HepG2 (cell line): ENCODE measurements around the gene NCKIPSD. TPM values are rescaled to one million over a fixed set of nuclear protein-coding genes. Genes with fewer than 3 reads are reported as not detected.

Source experiments
- ATAC-seq: fragments of 200-7000 bp; cut with Tn5 transposase; 3 replicates; pipeline ENCODE4 v1.9.1; 2020; ENCODE audit warnings: mild to moderate bottlenecking, moderate library complexity
- BruUV-seq: library from RNA; stranded (reverse); fragments of 400-500 nt; replicated peaks from 2 replicates; lab custom pipeline; 2021; lab: Mats Ljungman, UMichigan
- CTCF ChIA-PET: fragments of 300-600 bp; formaldehyde crosslinking; extraction: SDS; loops from one replicate; lab custom pipeline; 2021; ENCODE audit warnings: low total read pairs, inconsistent platforms, low intra/inter-chr PET ratio; lab: Yijun Ruan, JAX
- POLR2A ChIA-PET: fragments of 350-600 bp; sonication (Branson Sonifier 250); formaldehyde crosslinking; loops from one replicate; lab custom pipeline; 2020; ENCODE audit warnings: antibody characterized with exemption, inconsistent platforms; lab: Yijun Ruan, JAX
- DNase-seq: peaks from one replicate; pipeline ENCODE4 v3.0.0-alpha.2; 2015; ENCODE audit warnings: low spot score
- FAIRE-seq: peaks from 3 replicates; lab custom pipeline; 2011; peaks lifted over from hg19 to GRCh38; lab: Jason Lieb, UNC
- H2AFZ ChIP-seq: one replicate; pipeline ENCODE4 v1.6.1; 2011; ENCODE audit warnings: low read length, inconsistent platforms
- H3K27ac ChIP-seq: fragments of 300-600 bp; 3 replicates; pipeline ENCODE4 v1.8.0; 2011; ENCODE audit warnings: mixed run types, mild to moderate bottlenecking, mixed read lengths, low read length, inconsistent platforms; ENCODE audit not compliant: insufficient read depth; ENCODE audit errors: extremely low read length
- H3K27me3 ChIP-seq, 2 experiments: fragments of 200-600 bp in 1 of 2; 2 replicates in 1 of 2; 3 replicates in 1 of 2; pipeline versions ENCODE4 v1.6.0 to v1.8.0; 2011; ENCODE audit warnings: low read length in 2 of 2, mild to moderate bottlenecking in 2 of 2, moderate library complexity in 2 of 2, inconsistent platforms in 1 of 2; ENCODE audit not compliant: insufficient read depth in 2 of 2, control insufficient read depth in 1 of 2
- H3K36me3 ChIP-seq, 2 experiments: fragments of 200-600 bp in 1 of 2; replicated peaks in 1 of 2; 2 replicates in 1 of 2; 3 replicates in 1 of 2; pipeline versions ENCODE4 v1.5.1 to v1.8.0; 2011; ENCODE audit warnings: low read length in 2 of 2, inconsistent platforms in 1 of 2; ENCODE audit not compliant: insufficient read depth in 2 of 2, control insufficient read depth in 1 of 2
- H3K4me1 ChIP-seq: 2 replicates; pipeline ENCODE4 v1.5.1; 2012; ENCODE audit warnings: low read length, inconsistent platforms; ENCODE audit not compliant: insufficient read depth
- H3K4me2 ChIP-seq: 2 replicates; pipeline ENCODE4 v1.6.0; 2011; ENCODE audit warnings: low read depth, low read length, inconsistent platforms
- H3K4me3 ChIP-seq, 3 experiments: fragments of 200-600 bp in 1 of 3; sonication (generic), shearing (Covaris generic) in 1 of 3; replicated peaks in 1 of 3; 2 replicates each; pipeline ENCODE4 v1.5.1; 2011 to 2016; ENCODE audit warnings: low read length in 3 of 3, inconsistent platforms in 2 of 3, low read depth in 2 of 3, mild to moderate bottlenecking in 2 of 3, control low read depth in 1 of 3, mixed read lengths in 1 of 3; ENCODE audit not compliant: insufficient read depth in 1 of 3
- H3K79me2 ChIP-seq: one replicate; pipeline ENCODE4 v1.6.1; 2011; ENCODE audit warnings: low read length, inconsistent platforms; ENCODE audit not compliant: insufficient read depth
- H3K9ac ChIP-seq: 2 replicates; pipeline ENCODE4 v1.6.0; 2011; ENCODE audit warnings: mild to moderate bottlenecking, low read depth, low read length, inconsistent platforms; ENCODE audit not compliant: insufficient read depth
- H3K9me3 ChIP-seq: 2 replicates; pipeline ENCODE4 v1.5.1; 2012; ENCODE audit warnings: mild to moderate bottlenecking, low read length
- H4K20me1 ChIP-seq: 2 replicates; pipeline ENCODE4 v1.6.0; 2011; ENCODE audit warnings: inconsistent platforms, mild to moderate bottlenecking, low read length, moderate library complexity; ENCODE audit not compliant: insufficient read depth
- NR2F6 ChIP-seq, 2 experiments: IDR thresholded peaks; 2 replicates each; pipeline ENCODE4 v1.6.1; 2016; ENCODE audit warnings: antibody characterized with exemption in 1 of 2, mild to moderate bottlenecking in 1 of 2
- ZMAT3 ChIP-seq: sonication (generic); formaldehyde crosslinking; conservative IDR thresholded peaks from 2 replicates; pipeline ENCODE4 v1.7.0; 2021; ENCODE audit warnings: missing genetic modification reagents
- ZNF451 ChIP-seq: sonication (generic); formaldehyde crosslinking; IDR thresholded peaks from 2 replicates; pipeline ENCODE4 v1.5.0; 2020; ENCODE audit warnings: mild to moderate bottlenecking, missing genetic modification reagents
- WGBS: methylation state at CpG from one replicate; pipeline ENCODE4 v1.1.6; 2017; ENCODE audit warnings: low lambda C conversion rate; 5-methylcytosine and 5-hydroxymethylcytosine counted together
- in situ Hi-C: cut with HindIII; loops from 2 replicates; pipeline ENCODE4 v1.10.0; 2017; ENCODE audit warnings: low pct_unique_long_range_greater_than_20kb; ENCODE audit not compliant: extremely low pct_ligation_motif_present
- intact Hi-C: fragments of 100-400 bp; cut with micrococcal nuclease; formaldehyde crosslinking; loops from one replicate; pipeline ENCODE4 v1.10.0; 2022; ENCODE audit not compliant: unreplicated experiment
- polyA plus RNA-seq, 8 experiments: library from polyadenylated mRNA; depleted of rRNA in 3 of 8; stranded (reverse) in 7 of 8; unstranded in 1 of 8; fragments of >200 nt; fragmentation: Illumina TruSeq in 4 of 8; extraction: Trizol in 4 of 8; gene quantifications; 2 replicates each; pipeline versions ENCODE4 v1.2.1 to v1.2.3, GENCODE V29; 2011 to 2016; ENCODE audit warnings: low read depth in 4 of 8, missing spikeins in 1 of 8, mixed read lengths in 1 of 8; ENCODE audit not compliant: insufficient read depth in 1 of 8
- total RNA-seq, 5 experiments: library from RNA; depleted of rRNA; stranded (reverse); fragments of >200 nt; fragmentation: Illumina TruSeq; extraction: Trizol; gene quantifications; 2 replicates each; pipeline ENCODE4 v1.2.3, GENCODE V29; 2016; ENCODE audit warnings: low read depth in 1 of 5
- TF ChIP-seq, protein P1 (sequence below): sonication (generic); formaldehyde crosslinking; IDR thresholded peaks from 2 replicates; pipeline ENCODE4 v1.5.0; 2020; ENCODE audit warnings: missing genetic modification reagents

The NCKIPSD gene
- total and polyA plus RNA-seq, 2 of the 13 experiments (the other 11 are each of a cell fraction or from before 2014, with no cell fraction given), result 13.5 to 35.2 TPM

DNA sequence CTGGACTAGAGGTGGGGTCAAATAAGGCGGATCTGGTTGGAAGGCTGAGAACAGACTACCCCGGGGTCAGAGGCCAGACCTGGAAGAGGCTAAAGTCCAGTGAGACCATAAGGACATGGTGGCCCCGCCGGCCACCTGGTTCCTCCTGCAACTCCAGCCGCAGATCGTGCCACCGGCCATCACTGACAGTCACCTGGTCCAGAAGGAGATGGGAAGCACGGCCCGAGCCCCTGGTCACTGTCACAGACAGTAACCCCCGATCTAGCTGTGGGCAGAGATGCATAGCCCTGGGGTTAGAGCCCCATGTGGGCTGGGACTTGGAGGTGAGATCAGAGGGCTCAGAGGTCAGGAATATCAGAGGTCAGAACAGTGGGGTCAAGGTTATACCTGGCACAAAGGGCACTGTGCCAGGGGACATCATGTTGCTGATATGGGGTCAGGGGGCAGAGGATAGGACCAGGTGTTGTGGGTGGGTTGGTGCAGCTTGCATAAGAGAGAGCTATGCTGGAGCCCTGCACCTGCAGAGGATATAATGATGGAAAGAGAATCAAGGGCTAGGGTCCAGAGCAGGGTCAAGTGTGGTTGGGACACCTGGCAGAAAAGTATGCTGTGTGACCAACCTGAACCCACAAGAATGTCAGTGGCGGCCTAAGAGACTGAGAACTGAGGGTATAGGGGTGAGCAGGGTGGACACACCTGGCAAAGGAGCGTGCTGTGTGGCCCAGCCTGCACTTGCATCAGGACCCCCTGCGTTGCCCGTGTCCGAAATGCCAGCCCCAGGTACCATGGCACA is 32.6 kb downstream of the NCKIPSD start:
- no peaks in the 10 kb centered on the region for H3K27me3 ChIP-seq
- peak; percentile 23; the same call in 1 of the 2 replicates for TF ChIP-seq NR2F6 (IDR thresholded peaks at IDR 0.05)
- TF ChIP-seq NR2F6 (CRISPR knock-in tag; IDR thresholded peaks at IDR 0.05), result no peak
- no peak for TF ChIP-seq ZMAT3 (CRISPR knock-in tag)
- no peak overlapping the region for H3K27ac ChIP-seq
- ChIA-PET CTCF (no interaction called here), POLR2A (interaction anchor here (3.9 kb wide), 1 partner anchor 17 kb away, joined by 10 read pairs; the partner anchor contains the start of gene SLC26A6)
- no peaks in the 10 kb centered on the region for H3K9me3 ChIP-seq
- H2AFZ ChIP-seq, result no peak overlapping the region
- intact Hi-C loops, result no loop called here
- no peaks in the 10 kb centered on the region; the same call in 1 of the 2 replicates for H4K20me1 ChIP-seq
- 65% methylated on average over 13 of the region's 15 CpGs for WGBS
- BruUV-seq, result no TSS peak
- H3K36me3 ChIP-seq, result peaks cover 0 to 3% of the 10 kb centered on the region in 2 experiments; a peak in 3 of 5 replicates
- H3K79me2 ChIP-seq, result no peaks in the 10 kb centered on the region
- DNase-seq (no peak), ATAC-seq (no peak), FAIRE-seq (no peak)
- H3K4me2 ChIP-seq, result no peak overlapping the region
- peaks cover 10% of the 10 kb centered on the region for H3K4me1 ChIP-seq
- no peak overlapping the region for H3K9ac ChIP-seq
- no peak overlapping the region for H3K4me3 ChIP-seq
- in situ Hi-C loops, result no loop called here

DNA sequence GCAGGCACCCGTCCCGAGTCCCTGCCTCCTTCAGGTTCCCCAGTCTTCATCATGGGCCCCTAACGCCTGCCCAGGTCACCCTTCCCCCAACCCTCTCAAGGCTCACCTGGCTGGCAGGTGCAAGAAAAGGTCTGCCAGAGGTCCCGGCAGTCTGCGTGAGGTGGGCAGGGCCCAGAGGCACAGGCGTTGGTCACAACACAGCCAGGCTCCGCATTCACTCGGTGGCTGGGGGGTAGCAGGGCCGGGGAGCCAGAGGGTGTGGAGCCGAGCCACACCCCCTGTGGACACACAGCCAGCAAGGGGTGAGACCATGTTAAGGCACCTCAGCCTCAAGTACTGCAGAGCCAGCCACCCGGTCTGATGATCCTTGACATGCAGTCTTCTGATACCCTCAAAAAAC is 33.9 kb downstream of the NCKIPSD start:
- Histone ChIP-seq H3K4me3 (no peak overlapping the region), H4K20me1 (no peaks in the 10 kb centered on the region), H3K27me3 (no peaks in the 10 kb centered on the region), H3K36me3 (peaks cover 0 to 3% of the 10 kb centered on the region in 2 experiments; a peak in 3 of 5 replicates), H3K27ac (no peak overlapping the region), H3K4me2 (no peak overlapping the region), H3K4me1 (peaks cover 10% of the 10 kb centered on the region), H2AFZ (no peak overlapping the region), H3K9me3 (no peaks in the 10 kb centered on the region), H3K9ac (no peak overlapping the region), H3K79me2 (no peaks in the 10 kb centered on the region)
- no peak for DNase-seq
- CTCF ChIA-PET, result no interaction called here
- in situ Hi-C loops, result no loop called here
- ATAC-seq, result no peak
- WGBS, result 79% methylated on average over 5 of the region's 11 CpGs
- intact Hi-C loops, result no loop called here
- POLR2A ChIA-PET, result interaction anchor here (1.0 kb wide), 1 partner anchor 12 kb away, joined by 3 read pairs; no protein-coding TSS in a partner anchor
- BruUV-seq, result no TSS peak
- FAIRE-seq, result no peak
- TF ChIP-seq ZNF451 (CRISPR knock-in tag), result no peak
- TF ChIP-seq, protein P1, sequence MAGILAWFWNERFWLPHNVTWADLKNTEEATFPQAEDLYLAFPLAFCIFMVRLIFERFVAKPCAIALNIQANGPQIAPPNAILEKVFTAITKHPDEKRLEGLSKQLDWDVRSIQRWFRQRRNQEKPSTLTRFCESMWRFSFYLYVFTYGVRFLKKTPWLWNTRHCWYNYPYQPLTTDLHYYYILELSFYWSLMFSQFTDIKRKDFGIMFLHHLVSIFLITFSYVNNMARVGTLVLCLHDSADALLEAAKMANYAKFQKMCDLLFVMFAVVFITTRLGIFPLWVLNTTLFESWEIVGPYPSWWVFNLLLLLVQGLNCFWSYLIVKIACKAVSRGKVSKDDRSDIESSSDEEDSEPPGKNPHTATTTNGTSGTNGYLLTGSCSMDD (CRISPR knock-in tag), result no peak
- TF ChIP-seq, all 625 proteins: peak for 0
